HL-60 (cell line): ENCODE measurements around the gene MPRIP.

Source experiments
- GABPA ChIP-seq: IDR thresholded peaks from 2 replicates; pipeline ENCODE4 v1.6.1; 2012; ENCODE audit warnings: low read depth
- POLR2AphosphoS5 ChIP-seq: IDR thresholded peaks from 2 replicates; pipeline ENCODE4 v1.6.1; 2012; ENCODE audit warnings: low read depth
- SPI1 ChIP-seq: IDR thresholded peaks from 2 replicates; pipeline ENCODE4 v1.6.1; 2012; ENCODE audit warnings: low read depth, mild to moderate bottlenecking, borderline replicate concordance
- TF ChIP-seq, protein P1 (sequence below): IDR thresholded peaks from one replicate; pipeline ENCODE4 v1.5.1; 2011; ENCODE audit warnings: low read length, control low read depth, inconsistent platforms; ENCODE audit not compliant: insufficient read depth
- TF ChIP-seq, protein P2 (sequence below): IDR thresholded peaks from 2 replicates; pipeline ENCODE4 v1.6.1; 2012; ENCODE audit warnings: low read depth; ENCODE audit not compliant: insufficient replicate concordance

DNA sequence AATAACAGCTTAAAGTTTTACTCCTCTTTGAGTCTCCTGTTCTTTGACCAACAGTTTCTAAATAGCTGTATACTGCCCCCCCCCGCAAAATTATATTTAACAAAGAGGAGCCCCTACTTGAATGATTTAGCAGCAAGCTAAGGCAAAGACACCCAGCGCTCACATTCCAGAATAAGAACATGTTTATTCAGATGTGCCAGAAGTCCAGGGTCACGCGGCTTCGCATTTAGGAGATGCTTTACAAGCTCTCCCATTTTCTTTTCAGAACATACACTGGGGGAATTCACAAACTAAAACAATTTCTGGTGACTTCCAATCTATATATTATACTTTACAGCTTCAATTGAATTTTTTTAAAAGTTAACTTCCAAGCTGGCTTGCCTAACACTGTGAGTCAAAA lies 158.6 kb downstream of the MPRIP start:
- TF ChIP-seq, protein P1, sequence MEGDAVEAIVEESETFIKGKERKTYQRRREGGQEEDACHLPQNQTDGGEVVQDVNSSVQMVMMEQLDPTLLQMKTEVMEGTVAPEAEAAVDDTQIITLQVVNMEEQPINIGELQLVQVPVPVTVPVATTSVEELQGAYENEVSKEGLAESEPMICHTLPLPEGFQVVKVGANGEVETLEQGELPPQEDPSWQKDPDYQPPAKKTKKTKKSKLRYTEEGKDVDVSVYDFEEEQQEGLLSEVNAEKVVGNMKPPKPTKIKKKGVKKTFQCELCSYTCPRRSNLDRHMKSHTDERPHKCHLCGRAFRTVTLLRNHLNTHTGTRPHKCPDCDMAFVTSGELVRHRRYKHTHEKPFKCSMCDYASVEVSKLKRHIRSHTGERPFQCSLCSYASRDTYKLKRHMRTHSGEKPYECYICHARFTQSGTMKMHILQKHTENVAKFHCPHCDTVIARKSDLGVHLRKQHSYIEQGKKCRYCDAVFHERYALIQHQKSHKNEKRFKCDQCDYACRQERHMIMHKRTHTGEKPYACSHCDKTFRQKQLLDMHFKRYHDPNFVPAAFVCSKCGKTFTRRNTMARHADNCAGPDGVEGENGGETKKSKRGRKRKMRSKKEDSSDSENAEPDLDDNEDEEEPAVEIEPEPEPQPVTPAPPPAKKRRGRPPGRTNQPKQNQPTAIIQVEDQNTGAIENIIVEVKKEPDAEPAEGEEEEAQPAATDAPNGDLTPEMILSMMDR = no peak
- TF ChIP-seq POLR2AphosphoS5 (no peak), SPI1 (no peak), GABPA (no peak)
- TF ChIP-seq, protein P2, sequence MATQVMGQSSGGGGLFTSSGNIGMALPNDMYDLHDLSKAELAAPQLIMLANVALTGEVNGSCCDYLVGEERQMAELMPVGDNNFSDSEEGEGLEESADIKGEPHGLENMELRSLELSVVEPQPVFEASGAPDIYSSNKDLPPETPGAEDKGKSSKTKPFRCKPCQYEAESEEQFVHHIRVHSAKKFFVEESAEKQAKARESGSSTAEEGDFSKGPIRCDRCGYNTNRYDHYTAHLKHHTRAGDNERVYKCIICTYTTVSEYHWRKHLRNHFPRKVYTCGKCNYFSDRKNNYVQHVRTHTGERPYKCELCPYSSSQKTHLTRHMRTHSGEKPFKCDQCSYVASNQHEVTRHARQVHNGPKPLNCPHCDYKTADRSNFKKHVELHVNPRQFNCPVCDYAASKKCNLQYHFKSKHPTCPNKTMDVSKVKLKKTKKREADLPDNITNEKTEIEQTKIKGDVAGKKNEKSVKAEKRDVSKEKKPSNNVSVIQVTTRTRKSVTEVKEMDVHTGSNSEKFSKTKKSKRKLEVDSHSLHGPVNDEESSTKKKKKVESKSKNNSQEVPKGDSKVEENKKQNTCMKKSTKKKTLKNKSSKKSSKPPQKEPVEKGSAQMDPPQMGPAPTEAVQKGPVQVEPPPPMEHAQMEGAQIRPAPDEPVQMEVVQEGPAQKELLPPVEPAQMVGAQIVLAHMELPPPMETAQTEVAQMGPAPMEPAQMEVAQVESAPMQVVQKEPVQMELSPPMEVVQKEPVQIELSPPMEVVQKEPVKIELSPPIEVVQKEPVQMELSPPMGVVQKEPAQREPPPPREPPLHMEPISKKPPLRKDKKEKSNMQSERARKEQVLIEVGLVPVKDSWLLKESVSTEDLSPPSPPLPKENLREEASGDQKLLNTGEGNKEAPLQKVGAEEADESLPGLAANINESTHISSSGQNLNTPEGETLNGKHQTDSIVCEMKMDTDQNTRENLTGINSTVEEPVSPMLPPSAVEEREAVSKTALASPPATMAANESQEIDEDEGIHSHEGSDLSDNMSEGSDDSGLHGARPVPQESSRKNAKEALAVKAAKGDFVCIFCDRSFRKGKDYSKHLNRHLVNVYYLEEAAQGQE = no peak
